RPMI8226 (cell line): Measurements from ENCODE around the gene HOXA3.
A peak's percentile ranks its signal among the peaks of the same experiment; 100 is the strongest.

Experiments used
- DNase-seq: peaks from one replicate; pipeline ENCODE4 v3.0.0-alpha.2; 2015

The HOXA3 gene

GRCh38 chr7:27073076-27073475 is 79.3 kb downstream of the HOXA3 start:
- DNase-seq: peak; percentile 31

GRCh38 chr7:27071622-27072390 is 80.6 kb downstream of the HOXA3 start:
- DNase-seq: peak; percentile 14

GRCh38 chr7:27068259-27068658 is 84.1 kb downstream of the HOXA3 start:
- DNase-seq: no peak

GRCh38 chr7:27066148-27066547 is 86.2 kb downstream of the HOXA3 start:
- DNase-seq: no peak

- no peak for DNase-seq
Measured at GRCh38 chr7:27065709-27066108, 86.7 kb downstream of the HOXA3 start.

GRCh38 chr7:27064661-27065060 is 87.7 kb downstream of the HOXA3 start:
- DNase-seq: no peak

- no peak for DNase-seq
Measured at GRCh38 chr7:27064159-27064558, 88.2 kb downstream of the HOXA3 start.

GRCh38 chr7:27062946-27063345 is 89.4 kb downstream of the HOXA3 start:
- DNase-seq: no peak
